ENCODE results near the gene COL6A1.

GRCh38 chr21:46028573-46029091, 47.1 kb downstream of the COL6A1 start:
- TF ChIP-seq, protein P1, sequence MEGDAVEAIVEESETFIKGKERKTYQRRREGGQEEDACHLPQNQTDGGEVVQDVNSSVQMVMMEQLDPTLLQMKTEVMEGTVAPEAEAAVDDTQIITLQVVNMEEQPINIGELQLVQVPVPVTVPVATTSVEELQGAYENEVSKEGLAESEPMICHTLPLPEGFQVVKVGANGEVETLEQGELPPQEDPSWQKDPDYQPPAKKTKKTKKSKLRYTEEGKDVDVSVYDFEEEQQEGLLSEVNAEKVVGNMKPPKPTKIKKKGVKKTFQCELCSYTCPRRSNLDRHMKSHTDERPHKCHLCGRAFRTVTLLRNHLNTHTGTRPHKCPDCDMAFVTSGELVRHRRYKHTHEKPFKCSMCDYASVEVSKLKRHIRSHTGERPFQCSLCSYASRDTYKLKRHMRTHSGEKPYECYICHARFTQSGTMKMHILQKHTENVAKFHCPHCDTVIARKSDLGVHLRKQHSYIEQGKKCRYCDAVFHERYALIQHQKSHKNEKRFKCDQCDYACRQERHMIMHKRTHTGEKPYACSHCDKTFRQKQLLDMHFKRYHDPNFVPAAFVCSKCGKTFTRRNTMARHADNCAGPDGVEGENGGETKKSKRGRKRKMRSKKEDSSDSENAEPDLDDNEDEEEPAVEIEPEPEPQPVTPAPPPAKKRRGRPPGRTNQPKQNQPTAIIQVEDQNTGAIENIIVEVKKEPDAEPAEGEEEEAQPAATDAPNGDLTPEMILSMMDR (IDR thresholded peaks at IDR 0.05; ENCODE audit: poor library complexity) = no peak
- TF ChIP-seq EZH2phosphoT487 (IDR thresholded peaks at IDR 0.05; ENCODE audit: low read depth, severe bottlenecking, unreplicated experiment) = no peak

All from hepatocyte (in vitro differentiated cells).